H1 (cell line): ENCODE results near the gene BFSP2. TPM values are rescaled to one million over a fixed set of nuclear protein-coding genes. Genes with fewer than 3 reads are reported as not detected.

Source experiments
- BRCA1 ChIP-seq: IDR thresholded peaks from 2 replicates; pipeline ENCODE4 v1.6.1; 2012; ENCODE audit warnings: low read depth, low read length, improper control_type of control experiment
- CBX5 ChIP-seq: fragments of 300-800, 300-1000 bp; sonication (generic); IDR thresholded peaks from 2 replicates; pipeline ENCODE4 v1.7.1; 2016; ENCODE audit warnings: antibody characterized with exemption, low read length, low read depth
- CHD1 ChIP-seq: IDR thresholded peaks from 2 replicates; pipeline ENCODE4 v1.6.1; 2012; ENCODE audit warnings: low read depth, low read length, improper control_type of control experiment
- SIRT6 ChIP-seq: IDR thresholded peaks from one replicate; pipeline ENCODE4 v1.7.1; 2012; ENCODE audit warnings: low read length, inconsistent platforms
- SP4 ChIP-seq: IDR thresholded peaks from 2 replicates; pipeline ENCODE4 v1.6.1; 2012; ENCODE audit warnings: low read length, inconsistent platforms
- polyA plus RNA-seq, 7 experiments: library from polyadenylated mRNA; depleted of rRNA in 3 of 7; stranded (reverse) in 5 of 7; unstranded in 2 of 7; fragments of >200 nt in 5 of 7; fragments of 200-250 nt in 2 of 7; gene quantifications; 1 replicate in 5 of 7; 2 replicates in 1 of 7; 4 replicates in 1 of 7; pipeline versions ENCODE4 v1.2.1 to v1.2.3, GENCODE V29; 2011 to 2013; ENCODE audit warnings: missing spikeins in 2 of 7, mixed read lengths in 2 of 7
- total RNA-seq: library from RNA; stranded (reverse); fragmentation: NEBNext Ultra II Directional; extraction: Animal tissue kit (Norgen Biotek cat#: 25700); gene quantifications from 2 replicates; pipeline ENCODE4 v1.2.1, GENCODE V29; 2021
- TF ChIP-seq, protein P1 (sequence below): fragments of 300-600 bp; sonication (generic); IDR thresholded peaks from 2 replicates; pipeline ENCODE4 v1.7.1; 2012; ENCODE audit warnings: low read length, moderate library complexity, mild to moderate bottlenecking, inconsistent platforms; ENCODE audit not compliant: insufficient replicate concordance
- TF ChIP-seq, protein P2 (sequence below): IDR thresholded peaks from 2 replicates; pipeline ENCODE4 v1.6.1; 2012; ENCODE audit warnings: inconsistent platforms
- TF ChIP-seq, protein P3 (sequence below), 3 experiments: IDR thresholded peaks; 1 replicate in 2 of 3; 2 replicates in 1 of 3; pipeline versions ENCODE4 v1.5.1 to v1.6.1; 2011; ENCODE audit warnings: low read length in 3 of 3, mild to moderate bottlenecking in 3 of 3, inconsistent platforms in 2 of 3, low read depth in 1 of 3, moderate library complexity in 1 of 3; ENCODE audit not compliant: insufficient read depth in 1 of 3; ENCODE audit errors: control extremely low read depth in 1 of 3

BFSP2 gene
- total and polyA plus RNA-seq, 2 of the 8 experiments (the other 6 are each of a cell fraction or from before 2014, with no cell fraction given): not detected

DNA sequence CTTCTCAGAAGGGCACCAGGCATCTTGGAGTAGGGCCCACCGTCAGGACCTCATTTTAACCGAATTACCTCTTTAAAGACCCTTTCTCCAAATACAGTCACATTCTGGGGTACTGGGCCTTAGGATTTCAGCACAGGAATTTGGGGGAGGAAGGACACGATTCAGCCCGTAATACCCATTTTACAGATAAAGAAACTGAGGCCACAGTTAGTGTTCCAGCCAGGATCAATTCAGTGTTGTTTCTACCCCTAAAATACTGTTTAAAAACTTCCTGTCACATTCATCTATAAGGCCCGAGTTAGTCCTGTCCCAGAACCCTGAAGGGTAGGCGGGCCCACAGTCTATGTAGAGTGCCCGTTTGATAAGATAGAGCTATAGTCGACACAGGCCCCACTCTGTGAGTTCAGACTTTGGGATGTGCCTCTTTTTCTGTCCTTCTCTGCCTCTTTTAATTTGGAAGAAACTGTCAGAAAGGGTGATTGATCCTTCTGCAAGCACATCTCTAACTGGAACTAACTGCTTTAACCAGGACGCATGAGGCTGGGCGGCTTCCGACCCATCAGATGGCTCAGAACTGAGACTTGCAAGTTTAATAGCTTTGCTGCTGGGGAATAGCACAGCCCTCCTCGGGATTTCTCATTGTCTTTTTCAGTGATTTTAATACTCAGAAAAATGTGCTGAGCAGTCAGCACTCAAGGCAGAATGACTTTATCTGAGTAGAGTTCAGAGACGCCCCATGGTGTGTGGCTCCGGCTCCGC is 19.5 kb downstream of the BFSP2 start (continued):
- TF ChIP-seq, protein P1, sequence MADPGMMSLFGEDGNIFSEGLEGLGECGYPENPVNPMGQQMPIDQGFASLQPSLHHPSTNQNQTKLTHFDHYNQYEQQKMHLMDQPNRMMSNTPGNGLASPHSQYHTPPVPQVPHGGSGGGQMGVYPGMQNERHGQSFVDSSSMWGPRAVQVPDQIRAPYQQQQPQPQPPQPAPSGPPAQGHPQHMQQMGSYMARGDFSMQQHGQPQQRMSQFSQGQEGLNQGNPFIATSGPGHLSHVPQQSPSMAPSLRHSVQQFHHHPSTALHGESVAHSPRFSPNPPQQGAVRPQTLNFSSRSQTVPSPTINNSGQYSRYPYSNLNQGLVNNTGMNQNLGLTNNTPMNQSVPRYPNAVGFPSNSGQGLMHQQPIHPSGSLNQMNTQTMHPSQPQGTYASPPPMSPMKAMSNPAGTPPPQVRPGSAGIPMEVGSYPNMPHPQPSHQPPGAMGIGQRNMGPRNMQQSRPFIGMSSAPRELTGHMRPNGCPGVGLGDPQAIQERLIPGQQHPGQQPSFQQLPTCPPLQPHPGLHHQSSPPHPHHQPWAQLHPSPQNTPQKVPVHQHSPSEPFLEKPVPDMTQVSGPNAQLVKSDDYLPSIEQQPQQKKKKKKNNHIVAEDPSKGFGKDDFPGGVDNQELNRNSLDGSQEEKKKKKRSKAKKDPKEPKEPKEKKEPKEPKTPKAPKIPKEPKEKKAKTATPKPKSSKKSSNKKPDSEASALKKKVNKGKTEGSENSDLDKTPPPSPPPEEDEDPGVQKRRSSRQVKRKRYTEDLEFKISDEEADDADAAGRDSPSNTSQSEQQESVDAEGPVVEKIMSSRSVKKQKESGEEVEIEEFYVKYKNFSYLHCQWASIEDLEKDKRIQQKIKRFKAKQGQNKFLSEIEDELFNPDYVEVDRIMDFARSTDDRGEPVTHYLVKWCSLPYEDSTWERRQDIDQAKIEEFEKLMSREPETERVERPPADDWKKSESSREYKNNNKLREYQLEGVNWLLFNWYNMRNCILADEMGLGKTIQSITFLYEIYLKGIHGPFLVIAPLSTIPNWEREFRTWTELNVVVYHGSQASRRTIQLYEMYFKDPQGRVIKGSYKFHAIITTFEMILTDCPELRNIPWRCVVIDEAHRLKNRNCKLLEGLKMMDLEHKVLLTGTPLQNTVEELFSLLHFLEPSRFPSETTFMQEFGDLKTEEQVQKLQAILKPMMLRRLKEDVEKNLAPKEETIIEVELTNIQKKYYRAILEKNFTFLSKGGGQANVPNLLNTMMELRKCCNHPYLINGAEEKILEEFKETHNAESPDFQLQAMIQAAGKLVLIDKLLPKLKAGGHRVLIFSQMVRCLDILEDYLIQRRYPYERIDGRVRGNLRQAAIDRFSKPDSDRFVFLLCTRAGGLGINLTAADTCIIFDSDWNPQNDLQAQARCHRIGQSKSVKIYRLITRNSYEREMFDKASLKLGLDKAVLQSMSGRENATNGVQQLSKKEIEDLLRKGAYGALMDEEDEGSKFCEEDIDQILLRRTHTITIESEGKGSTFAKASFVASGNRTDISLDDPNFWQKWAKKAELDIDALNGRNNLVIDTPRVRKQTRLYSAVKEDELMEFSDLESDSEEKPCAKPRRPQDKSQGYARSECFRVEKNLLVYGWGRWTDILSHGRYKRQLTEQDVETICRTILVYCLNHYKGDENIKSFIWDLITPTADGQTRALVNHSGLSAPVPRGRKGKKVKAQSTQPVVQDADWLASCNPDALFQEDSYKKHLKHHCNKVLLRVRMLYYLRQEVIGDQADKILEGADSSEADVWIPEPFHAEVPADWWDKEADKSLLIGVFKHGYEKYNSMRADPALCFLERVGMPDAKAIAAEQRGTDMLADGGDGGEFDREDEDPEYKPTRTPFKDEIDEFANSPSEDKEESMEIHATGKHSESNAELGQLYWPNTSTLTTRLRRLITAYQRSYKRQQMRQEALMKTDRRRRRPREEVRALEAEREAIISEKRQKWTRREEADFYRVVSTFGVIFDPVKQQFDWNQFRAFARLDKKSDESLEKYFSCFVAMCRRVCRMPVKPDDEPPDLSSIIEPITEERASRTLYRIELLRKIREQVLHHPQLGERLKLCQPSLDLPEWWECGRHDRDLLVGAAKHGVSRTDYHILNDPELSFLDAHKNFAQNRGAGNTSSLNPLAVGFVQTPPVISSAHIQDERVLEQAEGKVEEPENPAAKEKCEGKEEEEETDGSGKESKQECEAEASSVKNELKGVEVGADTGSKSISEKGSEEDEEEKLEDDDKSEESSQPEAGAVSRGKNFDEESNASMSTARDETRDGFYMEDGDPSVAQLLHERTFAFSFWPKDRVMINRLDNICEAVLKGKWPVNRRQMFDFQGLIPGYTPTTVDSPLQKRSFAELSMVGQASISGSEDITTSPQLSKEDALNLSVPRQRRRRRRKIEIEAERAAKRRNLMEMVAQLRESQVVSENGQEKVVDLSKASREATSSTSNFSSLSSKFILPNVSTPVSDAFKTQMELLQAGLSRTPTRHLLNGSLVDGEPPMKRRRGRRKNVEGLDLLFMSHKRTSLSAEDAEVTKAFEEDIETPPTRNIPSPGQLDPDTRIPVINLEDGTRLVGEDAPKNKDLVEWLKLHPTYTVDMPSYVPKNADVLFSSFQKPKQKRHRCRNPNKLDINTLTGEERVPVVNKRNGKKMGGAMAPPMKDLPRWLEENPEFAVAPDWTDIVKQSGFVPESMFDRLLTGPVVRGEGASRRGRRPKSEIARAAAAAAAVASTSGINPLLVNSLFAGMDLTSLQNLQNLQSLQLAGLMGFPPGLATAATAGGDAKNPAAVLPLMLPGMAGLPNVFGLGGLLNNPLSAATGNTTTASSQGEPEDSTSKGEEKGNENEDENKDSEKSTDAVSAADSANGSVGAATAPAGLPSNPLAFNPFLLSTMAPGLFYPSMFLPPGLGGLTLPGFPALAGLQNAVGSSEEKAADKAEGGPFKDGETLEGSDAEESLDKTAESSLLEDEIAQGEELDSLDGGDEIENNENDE: no peak
- TF ChIP-seq, protein P2, sequence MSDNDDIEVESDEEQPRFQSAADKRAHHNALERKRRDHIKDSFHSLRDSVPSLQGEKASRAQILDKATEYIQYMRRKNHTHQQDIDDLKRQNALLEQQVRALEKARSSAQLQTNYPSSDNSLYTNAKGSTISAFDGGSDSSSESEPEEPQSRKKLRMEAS: no peak
- TF ChIP-seq CHD1 (no peak), SIRT6 (no peak), SP4 (no peak), BRCA1 (no peak), CBX5 (no peak)
- TF ChIP-seq, protein P3, sequence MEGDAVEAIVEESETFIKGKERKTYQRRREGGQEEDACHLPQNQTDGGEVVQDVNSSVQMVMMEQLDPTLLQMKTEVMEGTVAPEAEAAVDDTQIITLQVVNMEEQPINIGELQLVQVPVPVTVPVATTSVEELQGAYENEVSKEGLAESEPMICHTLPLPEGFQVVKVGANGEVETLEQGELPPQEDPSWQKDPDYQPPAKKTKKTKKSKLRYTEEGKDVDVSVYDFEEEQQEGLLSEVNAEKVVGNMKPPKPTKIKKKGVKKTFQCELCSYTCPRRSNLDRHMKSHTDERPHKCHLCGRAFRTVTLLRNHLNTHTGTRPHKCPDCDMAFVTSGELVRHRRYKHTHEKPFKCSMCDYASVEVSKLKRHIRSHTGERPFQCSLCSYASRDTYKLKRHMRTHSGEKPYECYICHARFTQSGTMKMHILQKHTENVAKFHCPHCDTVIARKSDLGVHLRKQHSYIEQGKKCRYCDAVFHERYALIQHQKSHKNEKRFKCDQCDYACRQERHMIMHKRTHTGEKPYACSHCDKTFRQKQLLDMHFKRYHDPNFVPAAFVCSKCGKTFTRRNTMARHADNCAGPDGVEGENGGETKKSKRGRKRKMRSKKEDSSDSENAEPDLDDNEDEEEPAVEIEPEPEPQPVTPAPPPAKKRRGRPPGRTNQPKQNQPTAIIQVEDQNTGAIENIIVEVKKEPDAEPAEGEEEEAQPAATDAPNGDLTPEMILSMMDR (IDR thresholded peaks at IDR 0.05; ENCODE audit: control extremely low read depth in 1 of 3, insufficient read depth in 1 of 3, low read depth in 1 of 3, low read length in 3 of 3): no peak
